HCT116 (cell line): Measurements from ENCODE around the gene TMEM53.

Experiments used
- CEBPB ChIP-seq: IDR thresholded peaks from 2 replicates; pipeline ENCODE4 v1.6.1; 2012; ENCODE audit warnings: low read depth
- EGR1 ChIP-seq: IDR thresholded peaks from 2 replicates; pipeline ENCODE4 v1.6.1; 2012; ENCODE audit warnings: low read depth
- EZH2 ChIP-seq: fragments of 200-600 bp; sonication (generic); IDR thresholded peaks from 2 replicates; pipeline ENCODE4 v1.6.1; 2017; ENCODE audit warnings: antibody characterized with exemption, mixed run types
- POLR2A ChIP-seq: IDR thresholded peaks from 2 replicates; pipeline ENCODE4 v1.7.0; 2011; ENCODE audit warnings: borderline replicate concordance; ENCODE audit not compliant: insufficient read depth, insufficient read length; ENCODE audit errors: extremely low read depth
- POLR2AphosphoS5 ChIP-seq: IDR thresholded peaks from 2 replicates; pipeline ENCODE4 v1.6.1; 2011; ENCODE audit warnings: mild to moderate bottlenecking, low read depth, low read length, moderate library complexity
- REST ChIP-seq: IDR thresholded peaks from 2 replicates; pipeline ENCODE4 v1.6.1; 2012; ENCODE audit warnings: low read depth
- SP1 ChIP-seq: IDR thresholded peaks from 2 replicates; pipeline ENCODE4 v1.6.1; 2012; ENCODE audit warnings: low read depth
- TCF7L2 ChIP-seq: IDR thresholded peaks from 2 replicates; pipeline ENCODE4 v1.7.0; 2011; ENCODE audit warnings: borderline replicate concordance, inconsistent platforms; ENCODE audit not compliant: insufficient read depth, insufficient read length; ENCODE audit errors: extremely low read depth
- YY1 ChIP-seq: IDR thresholded peaks from 2 replicates; pipeline ENCODE4 v1.6.1; 2011; ENCODE audit warnings: low read length, low read depth, moderate library complexity, mild to moderate bottlenecking; ENCODE audit not compliant: insufficient replicate concordance; ENCODE audit errors: extremely low read depth
- ZFX ChIP-seq: fragments of 450-650 bp; IDR thresholded peaks from 2 replicates; pipeline ENCODE4 v1.6.1; 2017
- ZNF274 ChIP-seq: fragments of 200-500 bp; sonication (Bioruptor generic); IDR thresholded peaks from 2 replicates; pipeline ENCODE4 v1.6.1; 2014; ENCODE audit warnings: mild to moderate bottlenecking, low read depth, low read length, inconsistent platforms
- TF ChIP-seq, protein P1 (sequence below): IDR thresholded peaks from 2 replicates; pipeline ENCODE4 v1.6.1; 2011; ENCODE audit warnings: mild to moderate bottlenecking, low read length, moderate library complexity; ENCODE audit not compliant: insufficient replicate concordance; ENCODE audit errors: extremely low read depth
- TF ChIP-seq, protein P2 (sequence below), 3 experiments: fragments of 200-600 bp in 1 of 3; sonication (generic) in 1 of 3; IDR thresholded peaks in 2 of 3; conservative IDR thresholded peaks in 1 of 3; 2 replicates each; pipeline ENCODE4 v1.5.1; 2012 to 2017; ENCODE audit warnings: low read depth in 2 of 3, low read length in 2 of 3, antibody characterized with exemption in 1 of 3, borderline replicate concordance in 1 of 3, control low read depth in 1 of 3, mild to moderate bottlenecking in 1 of 3, mixed read lengths in 1 of 3, mixed run types in 1 of 3, moderate library complexity in 1 of 3; ENCODE audit not compliant: insufficient read depth in 1 of 3
- TF ChIP-seq, protein P3 (sequence below): IDR thresholded peaks from 2 replicates; pipeline ENCODE4 v1.6.1; 2012

GRCh38 chr1:44630116-44630515 is 44.2 kb downstream of the TMEM53 start:
- TF ChIP-seq, protein P1, sequence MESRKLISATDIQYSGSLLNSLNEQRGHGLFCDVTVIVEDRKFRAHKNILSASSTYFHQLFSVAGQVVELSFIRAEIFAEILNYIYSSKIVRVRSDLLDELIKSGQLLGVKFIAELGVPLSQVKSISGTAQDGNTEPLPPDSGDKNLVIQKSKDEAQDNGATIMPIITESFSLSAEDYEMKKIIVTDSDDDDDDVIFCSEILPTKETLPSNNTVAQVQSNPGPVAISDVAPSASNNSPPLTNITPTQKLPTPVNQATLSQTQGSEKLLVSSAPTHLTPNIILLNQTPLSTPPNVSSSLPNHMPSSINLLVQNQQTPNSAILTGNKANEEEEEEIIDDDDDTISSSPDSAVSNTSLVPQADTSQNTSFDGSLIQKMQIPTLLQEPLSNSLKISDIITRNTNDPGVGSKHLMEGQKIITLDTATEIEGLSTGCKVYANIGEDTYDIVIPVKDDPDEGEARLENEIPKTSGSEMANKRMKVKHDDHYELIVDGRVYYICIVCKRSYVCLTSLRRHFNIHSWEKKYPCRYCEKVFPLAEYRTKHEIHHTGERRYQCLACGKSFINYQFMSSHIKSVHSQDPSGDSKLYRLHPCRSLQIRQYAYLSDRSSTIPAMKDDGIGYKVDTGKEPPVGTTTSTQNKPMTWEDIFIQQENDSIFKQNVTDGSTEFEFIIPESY: no peak
- TF ChIP-seq, protein P2, sequence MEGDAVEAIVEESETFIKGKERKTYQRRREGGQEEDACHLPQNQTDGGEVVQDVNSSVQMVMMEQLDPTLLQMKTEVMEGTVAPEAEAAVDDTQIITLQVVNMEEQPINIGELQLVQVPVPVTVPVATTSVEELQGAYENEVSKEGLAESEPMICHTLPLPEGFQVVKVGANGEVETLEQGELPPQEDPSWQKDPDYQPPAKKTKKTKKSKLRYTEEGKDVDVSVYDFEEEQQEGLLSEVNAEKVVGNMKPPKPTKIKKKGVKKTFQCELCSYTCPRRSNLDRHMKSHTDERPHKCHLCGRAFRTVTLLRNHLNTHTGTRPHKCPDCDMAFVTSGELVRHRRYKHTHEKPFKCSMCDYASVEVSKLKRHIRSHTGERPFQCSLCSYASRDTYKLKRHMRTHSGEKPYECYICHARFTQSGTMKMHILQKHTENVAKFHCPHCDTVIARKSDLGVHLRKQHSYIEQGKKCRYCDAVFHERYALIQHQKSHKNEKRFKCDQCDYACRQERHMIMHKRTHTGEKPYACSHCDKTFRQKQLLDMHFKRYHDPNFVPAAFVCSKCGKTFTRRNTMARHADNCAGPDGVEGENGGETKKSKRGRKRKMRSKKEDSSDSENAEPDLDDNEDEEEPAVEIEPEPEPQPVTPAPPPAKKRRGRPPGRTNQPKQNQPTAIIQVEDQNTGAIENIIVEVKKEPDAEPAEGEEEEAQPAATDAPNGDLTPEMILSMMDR (IDR thresholded peaks at IDR 0.05 in 2 of 3, conservative IDR thresholded peaks at IDR 0.05 in 1 of 3; ENCODE audit: borderline replicate concordance in 1 of 3, insufficient read depth in 1 of 3, low read depth in 2 of 3, low read length in 2 of 3): no peak
- TF ChIP-seq CEBPB: no peak
- TF ChIP-seq POLR2AphosphoS5: no peak
- no peak for TF ChIP-seq YY1
- no peak for TF ChIP-seq EZH2
- no peak for TF ChIP-seq ZFX
- no peak for TF ChIP-seq REST
- TF ChIP-seq, protein P3, sequence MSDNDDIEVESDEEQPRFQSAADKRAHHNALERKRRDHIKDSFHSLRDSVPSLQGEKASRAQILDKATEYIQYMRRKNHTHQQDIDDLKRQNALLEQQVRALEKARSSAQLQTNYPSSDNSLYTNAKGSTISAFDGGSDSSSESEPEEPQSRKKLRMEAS: no peak
- TF ChIP-seq ZNF274: no peak
- TF ChIP-seq POLR2A: no peak
- TF ChIP-seq TCF7L2: no peak
- no peak for TF ChIP-seq EGR1
- no peak for TF ChIP-seq SP1
